HepG2 (cell line): Measurements from ENCODE around the gene ING1. TPM values are rescaled to one million over a fixed set of nuclear protein-coding genes. Genes with fewer than 3 reads are reported as not detected.

Experiments
- AGO1 ChIP-seq: fragments of 200-400 bp; formaldehyde crosslinking; IDR thresholded peaks from 2 replicates; pipeline ENCODE4 v1.6.1; 2017; ENCODE audit warnings: mild to moderate bottlenecking, low read depth, low read length, moderate library complexity; ENCODE audit not compliant: poor library complexity, severe bottlenecking
- GTF2F1 ChIP-seq: fragments of 150-350 bp; IDR thresholded peaks from 2 replicates; pipeline ENCODE4 v1.6.1; 2014; ENCODE audit warnings: low read length
- MATR3 ChIP-seq: sonication (generic); formaldehyde crosslinking; IDR thresholded peaks from 2 replicates; pipeline ENCODE4 v1.4.0; 2020; ENCODE audit warnings: missing genetic modification reagents
- MBD4 ChIP-seq: IDR thresholded peaks from 2 replicates; pipeline ENCODE4 v1.6.1; 2012; ENCODE audit warnings: low read length, inconsistent platforms, borderline replicate concordance
- NFYC ChIP-seq: IDR thresholded peaks from 2 replicates; pipeline ENCODE4 v1.6.1; 2016; ENCODE audit warnings: missing genetic modification reagents, missing compliant biosample characterization
- NR1H2 ChIP-seq: sonication (generic); formaldehyde crosslinking; IDR thresholded peaks from 2 replicates; pipeline ENCODE4 v1.8.1; 2022; ENCODE audit warnings: low read depth, missing genetic modification reagents, borderline replicate concordance
- ZGPAT ChIP-seq: IDR thresholded peaks from 2 replicates; pipeline ENCODE4 v1.6.1; 2016; ENCODE audit warnings: mild to moderate bottlenecking
- ZNF180 ChIP-seq: sonication (generic); formaldehyde crosslinking; IDR thresholded peaks from 2 replicates; pipeline ENCODE4 v1.4.0; 2020; ENCODE audit warnings: low read depth, missing genetic modification reagents, borderline replicate concordance
- polyA plus RNA-seq, 8 experiments: library from polyadenylated mRNA; depleted of rRNA in 3 of 8; stranded (reverse) in 7 of 8; unstranded in 1 of 8; fragments of >200 nt; fragmentation: Illumina TruSeq in 4 of 8; extraction: Trizol in 4 of 8; gene quantifications; 2 replicates each; pipeline versions ENCODE4 v1.2.1 to v1.2.3, GENCODE V29; 2011 to 2016; ENCODE audit warnings: low read depth in 4 of 8, missing spikeins in 1 of 8, mixed read lengths in 1 of 8; ENCODE audit not compliant: insufficient read depth in 1 of 8
- total RNA-seq, 5 experiments: library from RNA; depleted of rRNA; stranded (reverse); fragments of >200 nt; fragmentation: Illumina TruSeq; extraction: Trizol; gene quantifications; 2 replicates each; pipeline ENCODE4 v1.2.3, GENCODE V29; 2016; ENCODE audit warnings: low read depth in 1 of 5
- TF ChIP-seq, protein P1 (sequence below): IDR thresholded peaks from 2 replicates; pipeline ENCODE4 v1.6.1; 2016; ENCODE audit warnings: missing compliant biosample characterization, missing genetic modification reagents, borderline replicate concordance
- TF ChIP-seq, protein P2 (sequence below): sonication (generic); formaldehyde crosslinking; conservative IDR thresholded peaks from 2 replicates; pipeline ENCODE4 v1.4.0; 2020; ENCODE audit warnings: mild to moderate bottlenecking, missing genetic modification reagents, moderate library complexity

The ING1 gene
- total and polyA plus RNA-seq, 2 of the 13 experiments (the other 11 are each of a cell fraction or from before 2014, with no cell fraction given) = 8.1 to 16.1 TPM

- TF ChIP-seq NFYC (no peak), MBD4 (no peak), ZGPAT (no peak), AGO1 (no peak), NR1H2 (CRISPR knock-in tag) (no peak), GTF2F1 (no peak), MATR3 (no peak), ZNF180 (CRISPR knock-in tag) (no peak)
- TF ChIP-seq, protein P1, sequence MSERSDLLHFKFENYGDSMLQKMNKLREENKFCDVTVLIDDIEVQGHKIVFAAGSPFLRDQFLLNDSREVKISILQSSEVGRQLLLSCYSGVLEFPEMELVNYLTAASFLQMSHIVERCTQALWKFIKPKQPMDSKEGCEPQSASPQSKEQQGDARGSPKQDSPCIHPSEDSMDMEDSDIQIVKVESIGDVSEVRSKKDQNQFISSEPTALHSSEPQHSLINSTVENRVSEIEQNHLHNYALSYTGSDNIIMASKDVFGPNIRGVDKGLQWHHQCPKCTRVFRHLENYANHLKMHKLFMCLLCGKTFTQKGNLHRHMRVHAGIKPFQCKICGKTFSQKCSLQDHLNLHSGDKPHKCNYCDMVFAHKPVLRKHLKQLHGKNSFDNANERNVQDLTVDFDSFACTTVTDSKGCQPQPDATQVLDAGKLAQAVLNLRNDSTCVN (CRISPR knock-in tag) = no peak
- TF ChIP-seq, protein P2, sequence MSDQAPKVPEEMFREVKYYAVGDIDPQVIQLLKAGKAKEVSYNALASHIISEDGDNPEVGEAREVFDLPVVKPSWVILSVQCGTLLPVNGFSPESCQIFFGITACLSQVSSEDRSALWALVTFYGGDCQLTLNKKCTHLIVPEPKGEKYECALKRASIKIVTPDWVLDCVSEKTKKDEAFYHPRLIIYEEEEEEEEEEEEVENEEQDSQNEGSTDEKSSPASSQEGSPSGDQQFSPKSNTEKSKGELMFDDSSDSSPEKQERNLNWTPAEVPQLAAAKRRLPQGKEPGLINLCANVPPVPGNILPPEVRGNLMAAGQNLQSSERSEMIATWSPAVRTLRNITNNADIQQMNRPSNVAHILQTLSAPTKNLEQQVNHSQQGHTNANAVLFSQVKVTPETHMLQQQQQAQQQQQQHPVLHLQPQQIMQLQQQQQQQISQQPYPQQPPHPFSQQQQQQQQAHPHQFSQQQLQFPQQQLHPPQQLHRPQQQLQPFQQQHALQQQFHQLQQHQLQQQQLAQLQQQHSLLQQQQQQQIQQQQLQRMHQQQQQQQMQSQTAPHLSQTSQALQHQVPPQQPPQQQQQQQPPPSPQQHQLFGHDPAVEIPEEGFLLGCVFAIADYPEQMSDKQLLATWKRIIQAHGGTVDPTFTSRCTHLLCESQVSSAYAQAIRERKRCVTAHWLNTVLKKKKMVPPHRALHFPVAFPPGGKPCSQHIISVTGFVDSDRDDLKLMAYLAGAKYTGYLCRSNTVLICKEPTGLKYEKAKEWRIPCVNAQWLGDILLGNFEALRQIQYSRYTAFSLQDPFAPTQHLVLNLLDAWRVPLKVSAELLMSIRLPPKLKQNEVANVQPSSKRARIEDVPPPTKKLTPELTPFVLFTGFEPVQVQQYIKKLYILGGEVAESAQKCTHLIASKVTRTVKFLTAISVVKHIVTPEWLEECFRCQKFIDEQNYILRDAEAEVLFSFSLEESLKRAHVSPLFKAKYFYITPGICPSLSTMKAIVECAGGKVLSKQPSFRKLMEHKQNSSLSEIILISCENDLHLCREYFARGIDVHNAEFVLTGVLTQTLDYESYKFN (CRISPR knock-in tag) = no peak
These were observed 49.5 kb upstream of the ING1 start (continued) for GRCh38 chr13:110664041-110664440.
